Muscle layer of colon (tissue), 2 donors: Measurements from ENCODE around the gene SNX30.
A peak's percentile ranks its signal among the peaks of the same experiment; 100 is the strongest.

Experiments
- H3K27ac ChIP-seq: one replicate; pipeline ENCODE4 v1.7.0; 2013; ENCODE audit warnings: low read depth, mild to moderate bottlenecking, low read length, moderate library complexity
- H3K27me3 ChIP-seq, 2 donors: one replicate each; pipeline ENCODE4 v1.7.0; 2013; ENCODE audit warnings: low read length in 2 of 2, mild to moderate bottlenecking in 2 of 2; ENCODE audit not compliant: insufficient read depth in 2 of 2, control insufficient read depth in 1 of 2
- H3K36me3 ChIP-seq: one replicate; pipeline ENCODE4 v1.7.0; 2013; ENCODE audit warnings: mild to moderate bottlenecking, low read length; ENCODE audit not compliant: insufficient read depth
- H3K4me1 ChIP-seq: one replicate; pipeline ENCODE4 v1.7.0; 2013; ENCODE audit warnings: mild to moderate bottlenecking, low read length; ENCODE audit not compliant: insufficient read depth
- H3K4me3 ChIP-seq, 2 donors: one replicate each; pipeline ENCODE4 v1.7.0; 2013; ENCODE audit warnings: low read length in 2 of 2, low read depth in 1 of 2, mild to moderate bottlenecking in 1 of 2, moderate library complexity in 1 of 2
- H3K9ac ChIP-seq: one replicate; pipeline ENCODE4 v1.7.0; 2013; ENCODE audit warnings: low read length
- H3K9me3 ChIP-seq: one replicate; pipeline ENCODE4 v1.7.0; 2013; ENCODE audit warnings: mild to moderate bottlenecking, low read length
- donor health status: abdominal sarcoma.
- donor health status: Adenocarcinoma of cecum.

The SNX30 gene

GRCh38 chr9:112786829-112787520 lies 36.4 kb downstream of the SNX30 start:
- Histone ChIP-seq H3K4me1 (peaks cover 37% of the 10 kb centered on the region), H3K4me3 (no peak overlapping the region), H3K9me3 (no peaks in the 10 kb centered on the region), H3K9ac (no peak overlapping the region), H3K27me3 (no peaks in the 10 kb centered on the region), H3K27ac (no peak overlapping the region), H3K36me3 (no peaks in the 10 kb centered on the region)

- Histone ChIP-seq H3K36me3 (no peaks in the 10 kb centered on the region), H3K4me1 (peaks cover 40% of the 10 kb centered on the region), H3K4me3 (no peak overlapping the region), H3K27me3 (no peaks in the 10 kb centered on the region), H3K9ac (no peak overlapping the region), H3K27ac (no peak overlapping the region), H3K9me3 (no peaks in the 10 kb centered on the region)
Observed at GRCh38 chr9:112787978-112788377, 37.4 kb downstream of the SNX30 start.

GRCh38 chr9:112789473-112789872 lies 38.9 kb downstream of the SNX30 start:
- H3K9me3 ChIP-seq = no peaks in the 10 kb centered on the region
- no peak overlapping the region for H3K9ac ChIP-seq
- H3K27me3 ChIP-seq = no peaks in the 10 kb centered on the region
- H3K4me1 ChIP-seq = peaks cover 35% of the 10 kb centered on the region
- no peak overlapping the region for H3K4me3 ChIP-seq
- H3K36me3 ChIP-seq = no peaks in the 10 kb centered on the region
- H3K27ac ChIP-seq = peak overlapping the region; percentile 27

- no peaks in the 10 kb centered on the region for H3K27me3 ChIP-seq
- H3K9me3 ChIP-seq = no peaks in the 10 kb centered on the region
- no peak overlapping the region for H3K4me3 ChIP-seq
- H3K36me3 ChIP-seq = no peaks in the 10 kb centered on the region
- no peak overlapping the region for H3K9ac ChIP-seq
- peaks cover 32% of the 10 kb centered on the region for H3K4me1 ChIP-seq
- H3K27ac ChIP-seq = no peak overlapping the region
Observed at GRCh38 chr9:112789891-112790774, 39.6 kb downstream of the SNX30 start.

GRCh38 chr9:112792670-112793069 lies 42.1 kb downstream of the SNX30 start:
- Histone ChIP-seq H3K4me3 (no peak overlapping the region), H3K27ac (no peak overlapping the region), H3K9me3 (no peaks in the 10 kb centered on the region), H3K27me3 (no peaks in the 10 kb centered on the region), H3K36me3 (no peaks in the 10 kb centered on the region), H3K9ac (no peak overlapping the region), H3K4me1 (peaks cover 39% of the 10 kb centered on the region)

GRCh38 chr9:112793213-112793810 lies 42.8 kb downstream of the SNX30 start:
- Histone ChIP-seq H3K27ac (no peak overlapping the region), H3K36me3 (no peaks in the 10 kb centered on the region), H3K4me3 (no peak overlapping the region), H3K9ac (no peak overlapping the region), H3K4me1 (peaks cover 35% of the 10 kb centered on the region), H3K27me3 (no peaks in the 10 kb centered on the region), H3K9me3 (no peaks in the 10 kb centered on the region)

- peaks cover 21% of the 10 kb centered on the region for H3K4me1 ChIP-seq
- no peak overlapping the region for H3K27ac ChIP-seq
- H3K36me3 ChIP-seq = no peaks in the 10 kb centered on the region
- H3K4me3 ChIP-seq = no peak overlapping the region
- no peaks in the 10 kb centered on the region for H3K27me3 ChIP-seq
- H3K9me3 ChIP-seq = no peaks in the 10 kb centered on the region
- H3K9ac ChIP-seq = no peak overlapping the region
Observed at GRCh38 chr9:112794731-112795130, 44.2 kb downstream of the SNX30 start.

GRCh38 chr9:112795921-112796320 lies 45.4 kb downstream of the SNX30 start:
- H3K4me3 ChIP-seq = no peak overlapping the region
- no peak overlapping the region for H3K27ac ChIP-seq
- H3K4me1 ChIP-seq = peaks cover 13% of the 10 kb centered on the region
- no peaks in the 10 kb centered on the region for H3K36me3 ChIP-seq
- H3K9ac ChIP-seq = no peak overlapping the region
- no peaks in the 10 kb centered on the region for H3K27me3 ChIP-seq
- H3K9me3 ChIP-seq = no peaks in the 10 kb centered on the region

GRCh38 chr9:112796485-112796884 lies 45.9 kb downstream of the SNX30 start:
- no peaks in the 10 kb centered on the region for H3K36me3 ChIP-seq
- no peaks in the 10 kb centered on the region for H3K27me3 ChIP-seq
- no peak overlapping the region for H3K27ac ChIP-seq
- no peak overlapping the region for H3K9ac ChIP-seq
- H3K9me3 ChIP-seq = no peaks in the 10 kb centered on the region
- no peak overlapping the region for H3K4me3 ChIP-seq
- peaks cover 13% of the 10 kb centered on the region for H3K4me1 ChIP-seq

GRCh38 chr9:112809351-112809848 lies 58.8 kb downstream of the SNX30 start:
- no peaks in the 10 kb centered on the region for H3K4me1 ChIP-seq
- no peaks in the 10 kb centered on the region for H3K9me3 ChIP-seq
- H3K4me3 ChIP-seq = no peak overlapping the region
- no peaks in the 10 kb centered on the region for H3K27me3 ChIP-seq
- H3K27ac ChIP-seq = no peak overlapping the region
- no peak overlapping the region for H3K9ac ChIP-seq
- no peaks in the 10 kb centered on the region for H3K36me3 ChIP-seq

GRCh38 chr9:112809906-112810305 lies 59.3 kb downstream of the SNX30 start:
- Histone ChIP-seq H3K27me3 (no peaks in the 10 kb centered on the region), H3K4me1 (no peaks in the 10 kb centered on the region), H3K36me3 (no peaks in the 10 kb centered on the region), H3K4me3 (no peak overlapping the region), H3K9me3 (no peaks in the 10 kb centered on the region), H3K27ac (no peak overlapping the region), H3K9ac (no peak overlapping the region)
